ENCODE measurements around the gene CERK.
A peak's percentile ranks its signal among the peaks of the same experiment; 100 is the strongest.

DNA sequence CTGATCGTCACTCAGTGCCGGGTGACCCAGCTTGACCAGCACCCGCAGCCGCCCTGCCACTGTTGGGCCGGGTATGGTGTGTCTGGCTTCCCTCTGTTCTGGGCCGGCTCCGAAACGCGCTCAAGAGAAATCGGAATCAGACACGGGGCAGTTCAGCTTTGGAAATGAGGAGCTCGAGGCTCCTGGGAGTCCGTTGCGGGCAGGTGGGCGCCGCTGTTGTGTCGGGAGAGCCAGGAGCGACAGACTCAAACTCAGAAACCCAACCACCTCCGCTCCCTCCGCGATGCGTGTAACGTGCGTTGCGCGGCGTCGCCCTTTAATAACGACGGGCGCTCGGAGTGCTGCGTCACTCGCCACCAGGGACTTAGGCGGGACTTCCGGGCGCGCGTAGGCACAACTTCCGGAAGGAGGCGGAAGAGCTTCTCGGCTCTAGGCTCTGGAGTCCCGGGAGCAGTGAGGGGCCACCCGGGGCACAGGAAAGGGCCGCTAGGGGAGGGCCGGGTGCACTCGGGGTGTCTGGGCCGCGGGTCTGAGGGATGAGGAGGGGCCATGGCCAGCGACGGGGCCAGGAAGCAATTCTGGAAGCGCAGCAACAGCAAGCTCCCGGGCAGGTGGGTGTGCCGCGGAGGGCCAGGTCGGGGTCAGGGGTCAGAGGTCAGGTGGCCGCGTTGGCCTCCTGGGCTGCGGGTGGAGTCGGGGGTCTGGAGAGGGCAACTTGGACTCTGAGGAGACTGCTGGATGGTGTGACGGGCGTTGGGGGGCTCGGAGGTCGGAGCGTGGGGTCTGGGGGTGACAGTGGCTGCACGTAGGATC, 24.4 kb upstream of the CERK start, which contains the start of gene TBC1D22A:
- TF ChIP-seq POLR2AphosphoS5 (IDR thresholded peaks at IDR 0.05; ENCODE audit: borderline replicate concordance, low read depth, low read length) (peak; percentile 99), EZH2 (IDR thresholded peaks at IDR 0.05) (no peak), FOXP2 (optimal IDR thresholded peaks at IDR 0.05; ENCODE audit: control extremely low read depth, extremely low read length, insufficient read depth) (no peak)

Data from SK-N-MC (cell line).